Stimulated activated CD8-positive, alpha-beta memory T cell treated with anti-CD3 and anti-CD28 coated beads, Interleukin-12 subunit alpha, Interleukin-12 subunit beta, amount 100 ng/mL, for 1 hour (primary cell): Measurements from ENCODE around the gene ZNF581.

Experiments used
- DNase-seq: peaks from one replicate; pipeline ENCODE4 v3.0.0-alpha.2; 2020; ENCODE audit warnings: low read depth

The ZNF581 gene

DNA sequence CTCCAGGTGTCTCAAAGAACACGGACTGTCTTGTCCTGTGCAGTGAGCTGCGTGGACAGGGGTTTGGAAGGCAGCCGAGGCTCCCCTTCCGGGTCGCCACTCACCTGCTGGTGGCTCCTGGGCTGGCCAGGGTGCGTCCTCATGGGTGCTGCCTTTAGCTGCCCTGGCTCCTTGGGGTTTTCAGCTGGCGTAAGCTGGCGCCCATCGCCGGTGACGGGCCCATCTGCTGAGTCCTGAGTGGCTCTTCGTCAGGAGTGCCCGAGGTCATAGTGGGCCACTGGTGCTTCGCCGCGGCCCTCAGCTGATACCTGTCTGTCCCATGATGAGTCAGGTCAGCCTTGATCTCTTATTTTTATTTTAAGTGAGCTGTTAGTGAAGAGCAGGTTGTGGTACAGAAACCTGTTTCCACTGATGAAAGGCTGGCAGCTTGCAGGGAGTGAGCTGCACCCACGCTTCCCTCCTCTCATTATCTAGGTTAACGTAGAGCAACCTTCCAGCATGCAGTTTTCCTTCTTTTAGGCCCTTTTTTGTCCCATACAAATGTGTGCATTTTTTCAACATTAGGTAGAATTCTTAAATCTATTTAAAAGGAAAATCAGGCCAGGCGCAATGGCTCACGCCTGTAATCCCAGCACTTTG lies 50.0 kb downstream of the ZNF581 start:
- DNase-seq = no peak

- no peak for DNase-seq
Measured at GRCh38 chr19:55694241-55694655, 50.8 kb downstream of the ZNF581 start.

DNA sequence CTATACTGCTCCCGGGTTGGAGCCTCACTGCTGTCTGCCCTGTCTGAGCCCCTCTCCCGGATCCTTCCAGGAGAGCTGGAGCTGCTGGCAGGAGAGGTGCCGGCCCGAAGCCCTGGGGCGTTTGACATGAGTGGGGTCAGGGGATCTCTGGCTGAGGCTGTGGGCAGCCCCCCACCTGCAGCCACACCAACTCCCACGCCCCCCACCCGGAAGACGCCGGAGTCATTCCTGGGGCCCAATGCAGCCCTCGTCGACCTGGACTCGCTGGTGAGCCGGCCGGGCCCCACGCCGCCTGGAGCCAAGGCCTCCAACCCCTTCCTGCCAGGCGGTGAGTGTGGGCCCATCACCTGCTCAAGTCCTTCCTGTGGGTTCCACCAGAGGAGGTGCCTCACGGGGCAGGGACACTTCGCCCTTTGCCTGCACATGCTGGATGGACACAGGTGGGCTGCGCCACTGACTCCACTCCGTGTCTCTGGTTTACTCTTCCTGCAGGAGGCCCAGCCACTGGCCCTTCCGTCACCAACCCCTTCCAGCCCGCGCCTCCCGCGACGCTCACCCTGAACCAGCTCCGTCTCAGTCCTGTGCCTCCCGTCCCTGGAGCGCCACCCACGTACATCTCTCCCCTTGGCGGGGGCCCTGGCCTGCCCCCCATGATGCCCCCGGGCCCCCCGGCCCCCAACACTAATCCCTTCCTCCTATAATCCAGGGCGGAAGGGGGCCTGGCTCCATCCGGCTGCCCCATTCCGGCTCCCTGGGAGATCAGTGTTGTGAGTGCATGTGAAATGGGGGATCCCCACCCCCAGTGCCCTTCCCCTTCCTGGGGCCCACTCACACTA lies 51.4 kb downstream of the ZNF581 start:
- no peak for DNase-seq
